ENCODE results near the gene TRIM47.
A peak's percentile ranks its signal among the peaks of the same experiment; 100 is the strongest.

The TRIM47 gene

DNA sequence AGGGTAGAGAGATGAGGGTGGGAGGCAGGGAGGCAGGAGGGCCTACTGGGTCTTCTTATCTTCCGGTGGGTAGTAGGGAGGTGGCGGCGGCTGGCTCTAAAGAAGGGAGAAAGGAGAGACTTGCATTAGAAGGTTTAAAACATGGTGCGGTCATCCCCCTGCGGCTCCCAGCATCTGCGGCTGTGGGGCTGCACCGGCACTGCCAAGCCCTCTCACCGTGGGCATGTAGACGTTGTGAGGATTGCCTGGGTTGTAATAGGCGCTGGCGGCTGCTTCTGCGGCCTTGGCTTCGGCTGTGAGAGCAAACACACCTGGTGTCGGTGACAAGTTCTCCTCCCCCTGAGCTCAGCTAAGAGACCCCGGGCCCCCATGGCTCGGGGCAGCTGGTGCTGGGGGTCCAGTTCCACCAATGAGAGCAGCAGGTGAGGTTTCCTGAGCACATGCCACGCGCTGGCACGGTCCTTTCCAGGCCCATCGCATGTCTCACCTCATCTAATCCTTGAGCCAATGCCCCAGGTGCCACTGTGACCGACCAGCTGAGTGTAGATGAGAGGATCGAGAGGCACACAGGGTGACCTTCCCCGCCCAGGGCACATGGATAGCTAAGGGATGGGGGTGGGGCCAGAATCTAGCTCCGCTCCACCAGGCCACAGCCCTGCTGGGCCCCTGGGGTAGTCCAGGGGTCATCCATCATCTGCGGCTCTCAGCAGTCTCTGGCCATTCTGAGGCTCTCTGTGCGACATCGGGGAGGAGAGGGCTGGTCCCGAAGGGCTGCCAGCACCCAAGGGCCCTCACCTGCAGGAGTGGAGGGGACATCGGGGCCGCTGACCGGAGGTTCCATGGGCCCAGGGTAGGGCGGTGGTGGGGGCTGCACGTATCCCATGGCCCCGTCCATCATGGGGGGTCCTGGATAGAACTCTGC is 31.4 kb downstream of the TRIM47 start:
- no peak overlapping the region for H3K4me3 ChIP-seq (ENCODE audit: low read depth, low read length)
- TF ChIP-seq, protein P1, sequence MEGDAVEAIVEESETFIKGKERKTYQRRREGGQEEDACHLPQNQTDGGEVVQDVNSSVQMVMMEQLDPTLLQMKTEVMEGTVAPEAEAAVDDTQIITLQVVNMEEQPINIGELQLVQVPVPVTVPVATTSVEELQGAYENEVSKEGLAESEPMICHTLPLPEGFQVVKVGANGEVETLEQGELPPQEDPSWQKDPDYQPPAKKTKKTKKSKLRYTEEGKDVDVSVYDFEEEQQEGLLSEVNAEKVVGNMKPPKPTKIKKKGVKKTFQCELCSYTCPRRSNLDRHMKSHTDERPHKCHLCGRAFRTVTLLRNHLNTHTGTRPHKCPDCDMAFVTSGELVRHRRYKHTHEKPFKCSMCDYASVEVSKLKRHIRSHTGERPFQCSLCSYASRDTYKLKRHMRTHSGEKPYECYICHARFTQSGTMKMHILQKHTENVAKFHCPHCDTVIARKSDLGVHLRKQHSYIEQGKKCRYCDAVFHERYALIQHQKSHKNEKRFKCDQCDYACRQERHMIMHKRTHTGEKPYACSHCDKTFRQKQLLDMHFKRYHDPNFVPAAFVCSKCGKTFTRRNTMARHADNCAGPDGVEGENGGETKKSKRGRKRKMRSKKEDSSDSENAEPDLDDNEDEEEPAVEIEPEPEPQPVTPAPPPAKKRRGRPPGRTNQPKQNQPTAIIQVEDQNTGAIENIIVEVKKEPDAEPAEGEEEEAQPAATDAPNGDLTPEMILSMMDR (IDR thresholded peaks at IDR 0.05; ENCODE audit: insufficient read depth, low read length, missing control alignments): no peak
- DNase-seq (ENCODE audit: low read depth, low spot score): no peak
- ChIA-PET CTCF (interaction anchor here (0.7 to 6.3 kb wide), 15 partner anchors 8 to 93 kb away, joined by 3 to 52 read pairs (median 7); partner anchors contain the start of genes GALK1, MRPL38 and WBP2), POLR2A (interaction anchor here (0.6 kb wide), 1 partner anchor 18 kb away, joined by 3 read pairs; no protein-coding TSS in a partner anchor)

DNA sequence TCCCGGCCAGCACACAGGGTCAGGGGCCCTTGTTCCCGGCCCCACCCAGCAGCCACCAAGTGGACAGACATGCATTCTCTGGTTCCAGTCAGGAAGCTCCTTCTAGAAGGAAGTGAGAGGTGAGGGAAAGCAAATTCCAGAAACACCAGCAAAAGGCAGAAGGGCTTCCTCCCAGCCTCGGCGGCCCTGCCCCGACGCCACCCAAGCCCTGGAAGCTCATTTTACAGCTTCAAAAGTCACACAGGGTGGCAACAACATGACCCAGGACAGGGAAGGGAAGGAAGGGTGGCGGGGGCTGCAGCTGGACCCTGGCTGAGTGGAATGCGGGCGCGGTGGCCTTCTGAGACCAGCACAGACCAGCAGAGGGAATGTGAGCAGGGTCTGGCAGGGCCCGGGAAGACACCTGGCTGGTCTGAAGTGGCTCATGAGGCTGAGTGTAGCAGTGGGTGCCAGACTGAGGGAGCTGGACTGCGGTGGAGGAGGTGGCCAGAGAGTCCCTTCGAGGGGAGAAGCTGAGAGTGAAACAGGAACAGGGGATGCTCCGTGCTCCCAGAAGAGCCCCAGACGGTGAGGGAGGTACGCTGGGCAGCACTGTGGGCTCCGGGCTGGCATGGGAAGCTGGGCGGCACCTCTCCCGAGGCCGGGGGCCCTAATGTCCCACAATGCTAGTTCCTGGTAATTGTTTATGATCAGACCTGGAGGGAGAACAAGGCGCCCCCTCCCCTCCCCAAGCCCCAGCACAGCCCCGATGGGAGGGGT is 32.3 kb downstream of the TRIM47 start:
- ChIA-PET POLR2A (no interaction called here), CTCF (interaction anchor here (0.6 to 6.3 kb wide), 21 partner anchors 8 to 93 kb away, joined by 3 to 52 read pairs (median 6); partner anchors contain the start of genes GALK1, MRPL38 and WBP2)
- TF ChIP-seq, protein P1 (IDR thresholded peaks at IDR 0.05; ENCODE audit: insufficient read depth, low read length, missing control alignments): no peak
- DNase-seq (ENCODE audit: low read depth, low spot score): no peak
- H3K4me3 ChIP-seq (ENCODE audit: low read depth, low read length): no peak overlapping the region

DNA sequence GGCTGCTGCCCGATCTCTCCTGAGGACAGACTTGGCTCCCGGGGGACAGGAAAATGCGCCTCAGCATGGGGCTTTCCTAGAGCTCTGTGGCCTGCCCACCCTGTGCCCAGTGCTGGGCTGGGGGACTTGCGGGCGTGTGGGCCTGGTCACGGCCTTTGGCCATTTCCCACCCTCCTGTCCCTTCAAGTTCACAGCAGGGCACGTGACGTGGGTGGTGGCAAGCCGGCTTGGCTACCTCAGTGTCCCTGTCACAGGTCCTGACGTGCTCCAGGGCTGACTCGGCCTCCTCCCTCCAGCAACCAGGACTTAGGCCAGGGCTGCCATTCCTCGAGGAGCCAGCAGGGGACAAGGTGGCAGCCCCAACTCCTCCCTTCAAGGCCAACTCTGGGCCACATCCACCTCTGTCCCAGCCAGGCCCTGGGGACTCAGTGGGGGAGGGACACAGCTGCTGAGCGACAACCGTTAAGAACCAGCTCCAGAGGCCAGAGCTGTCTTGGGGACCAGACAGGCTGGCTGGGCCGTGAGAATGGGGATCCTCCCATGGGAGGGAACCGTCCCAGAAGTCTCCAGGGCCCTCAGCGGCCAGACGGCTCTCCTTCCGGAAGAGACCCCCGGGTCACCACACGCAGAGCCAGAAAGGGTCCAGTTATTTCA is 33.2 kb downstream of the TRIM47 start:
- ChIA-PET POLR2A (interaction anchor here (0.8 kb wide), 1 partner anchor 18 kb away, joined by 3 read pairs; no protein-coding TSS in a partner anchor), CTCF (interaction anchor here (0.6 to 6.3 kb wide), 22 partner anchors 9 to 92 kb away, joined by 3 to 52 read pairs (median 5); partner anchors contain the start of genes GALK1, MRPL38, TRIM65 and WBP2)
- H3K4me3 ChIP-seq (ENCODE audit: low read depth, low read length): no peak overlapping the region
- TF ChIP-seq, protein P1 (IDR thresholded peaks at IDR 0.05; ENCODE audit: insufficient read depth, low read length, missing control alignments): peak; percentile 74
- no peak for DNase-seq (ENCODE audit: low read depth, low spot score)

DNA sequence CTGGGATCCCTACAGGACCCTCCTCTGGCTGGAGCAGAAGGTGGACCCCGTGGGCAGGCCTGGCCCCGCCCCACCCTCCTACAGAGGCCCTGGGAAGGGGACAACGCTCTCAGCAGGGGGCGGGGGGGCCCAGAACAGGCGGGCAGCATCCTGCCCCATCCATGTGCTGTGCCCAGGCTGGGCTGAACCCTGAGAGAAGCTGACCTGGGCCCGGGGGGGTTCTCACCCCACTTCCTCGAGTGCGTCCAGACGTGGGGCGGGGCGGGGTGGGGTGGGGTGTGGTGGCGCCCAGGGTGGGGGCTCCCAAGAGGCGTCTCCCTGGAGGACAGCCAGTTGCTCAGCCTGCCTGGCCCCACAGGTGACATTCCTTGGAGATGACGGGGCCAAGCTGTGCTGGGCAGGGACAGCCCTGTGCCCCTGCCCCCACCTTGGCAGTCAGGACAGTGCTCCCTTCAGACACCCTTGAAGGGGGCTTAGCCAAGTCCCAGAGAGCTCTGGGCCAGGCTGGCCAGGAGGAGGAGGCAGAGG is 33.8 kb downstream of the TRIM47 start:
- CTCF ChIA-PET: interaction anchor here (0.9 to 6.3 kb wide), 15 partner anchors 8 to 91 kb away, joined by 3 to 52 read pairs (median 6); partner anchors contain the start of genes TRIM65 and WBP2
- TF ChIP-seq, protein P1 (IDR thresholded peaks at IDR 0.05; ENCODE audit: insufficient read depth, low read length, missing control alignments): no peak
- POLR2A ChIA-PET: interaction anchor here (0.8 kb wide), 1 partner anchor 17 kb away, joined by 3 read pairs; no protein-coding TSS in a partner anchor
- DNase-seq (ENCODE audit: low read depth, low spot score): no peak
- H3K4me3 ChIP-seq (ENCODE audit: low read depth, low read length): no peak overlapping the region

DNA sequence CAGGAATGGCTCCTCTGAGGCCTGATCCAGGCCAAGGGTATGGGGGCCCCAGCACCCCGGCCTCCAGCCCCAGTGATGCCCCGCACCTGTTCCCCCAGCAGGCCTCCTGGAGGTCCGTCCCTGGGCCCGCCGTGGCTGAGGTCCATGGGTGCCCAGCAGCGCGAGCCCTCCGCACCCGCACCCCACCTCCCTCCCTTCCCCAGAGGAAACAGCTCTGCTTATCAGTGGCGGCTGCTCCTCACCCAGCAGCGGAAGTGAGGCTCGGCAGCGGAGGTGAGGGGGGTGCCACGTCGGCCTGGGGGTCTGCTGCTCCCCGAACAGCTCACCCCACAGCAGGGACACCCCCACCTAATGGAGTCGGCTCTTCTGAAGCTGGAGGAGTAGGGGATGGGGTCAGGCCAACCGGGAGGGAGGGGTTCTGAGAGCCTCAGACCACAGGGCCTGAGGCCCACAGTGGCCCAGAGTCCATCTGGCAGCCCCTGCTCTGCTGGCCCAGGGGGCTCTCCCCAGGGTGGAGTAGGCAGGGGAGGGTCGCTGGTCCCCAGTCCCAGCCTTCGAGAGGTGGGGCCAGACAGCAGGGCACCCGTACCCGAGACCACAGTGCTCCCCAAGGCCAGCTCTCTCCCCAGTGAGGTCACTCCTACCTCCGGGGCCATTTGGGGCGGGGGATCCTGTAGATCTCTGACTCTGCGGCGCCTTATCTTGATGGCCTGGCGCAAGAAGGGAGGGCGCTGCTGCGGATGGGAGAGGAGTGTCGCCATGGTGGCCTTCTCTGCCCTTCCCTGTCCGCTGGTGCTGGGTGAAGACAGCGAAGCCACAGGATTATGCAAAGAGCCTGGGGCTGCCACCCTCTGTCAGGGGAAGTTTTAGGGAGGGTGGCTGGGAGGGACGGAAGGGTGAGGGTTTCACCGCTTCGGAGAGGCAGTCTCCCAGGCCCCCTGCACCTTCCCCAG is 34.5 kb downstream of the TRIM47 start, which contains the start of gene UNC13D:
TSS of gene UNC13D (minus strand) at position 828 of the 953 bp plus-strand sequence. CDS start at position 761, 67 bp downstream.
- ChIA-PET CTCF (interaction anchor here (1.2 to 6.3 kb wide), 8 partner anchors 8 to 52 kb away, joined by 3 to 52 read pairs (median 12); partner anchors contain the start of genes TRIM65 and WBP2), POLR2A (no interaction called here)
- no peak within 1 kb of the TSS for H3K4me3 ChIP-seq (ENCODE audit: low read depth, low read length)
- TF ChIP-seq, protein P1 (IDR thresholded peaks at IDR 0.05; ENCODE audit: insufficient read depth, low read length, missing control alignments): no peak
- no peak for DNase-seq (ENCODE audit: low read depth, low spot score)

All from AG04449 (cell line).